Thymus (tissue), 11 donors: Measurements from ENCODE around the gene MLLT6. TPM values are rescaled to one million over a fixed set of nuclear protein-coding genes. Genes with fewer than 3 reads are reported as not detected.

Source experiments
- DNase-seq, 9 donors: peaks; one replicate each; pipeline ENCODE4 v3.0.0-alpha.2; 2013; ENCODE audit warnings: low spot score in 9 of 9, low read depth in 6 of 9, missing footprints in 1 of 9
- H3K27ac ChIP-seq, 2 donors: one replicate each; pipeline ENCODE4 v1.5.1; 2013; ENCODE audit warnings: control low read depth in 1 of 2, low read depth in 1 of 2, low read length in 1 of 2, mild to moderate bottlenecking in 1 of 2, moderate library complexity in 1 of 2
- H3K27me3 ChIP-seq, 2 donors: one replicate each; pipeline ENCODE4 v1.5.1; 2013; ENCODE audit warnings: low read length in 1 of 2; ENCODE audit not compliant: control insufficient read depth in 2 of 2, insufficient read depth in 1 of 2
- H3K36me3 ChIP-seq, 2 donors: one replicate each; pipeline ENCODE4 v1.5.1; 2013; ENCODE audit warnings: low read length in 1 of 2, mild to moderate bottlenecking in 1 of 2, moderate library complexity in 1 of 2; ENCODE audit not compliant: control insufficient read depth in 2 of 2, insufficient read depth in 2 of 2
- H3K4me1 ChIP-seq, 2 donors: one replicate each; pipeline ENCODE4 v1.5.1; 2013; ENCODE audit warnings: low read length in 2 of 2; ENCODE audit not compliant: control insufficient read depth in 2 of 2, insufficient read depth in 2 of 2
- H3K4me3 ChIP-seq, 2 donors: one replicate each; pipeline ENCODE4 v1.5.1; 2013; ENCODE audit warnings: low read length in 2 of 2, control low read depth in 1 of 2, mild to moderate bottlenecking in 1 of 2
- H3K9me3 ChIP-seq, 2 donors: one replicate each; pipeline ENCODE4 v1.5.1; 2013; ENCODE audit warnings: low read length in 1 of 2, mild to moderate bottlenecking in 1 of 2; ENCODE audit not compliant: control insufficient read depth in 2 of 2, insufficient read depth in 1 of 2
- WGBS: extraction: QIAGEN DNeasy Blood & Tissue Kit; methylation state at CpG from one replicate; pipeline ENCODE4 v1.1.7; 2013; 5-methylcytosine and 5-hydroxymethylcytosine counted together
- polyA plus RNA-seq: library from polyadenylated mRNA; stranded (reverse); fragments of 200-250 nt; gene quantifications from one replicate; pipeline ENCODE4 v1.2.3, GENCODE V29; 2013
- total RNA-seq: library from RNA; stranded (reverse); fragments of 120-200 nt; gene quantifications from one replicate; pipeline ENCODE4 v1.2.4, GENCODE V29; 2013
- donor health status: healthy.

The MLLT6 gene
- total and polyA plus RNA-seq, 2 donors: 37.3 to 124 TPM

- no peak overlapping the region for H3K4me3 ChIP-seq
- peaks cover 15 to 18% of the 10 kb centered on the region in 2 donors for H3K36me3 ChIP-seq
- DNase-seq: peak; percentile 69 to 95 (median 84)
- no peaks in the 10 kb centered on the region for H3K27me3 ChIP-seq
- peak overlapping the region; percentile 83 to 88 for H3K27ac ChIP-seq
- WGBS: 32% methylated on average over 8 of the region's 8 CpGs
- H3K4me1 ChIP-seq: peaks cover 30 to 57% of the 10 kb centered on the region in 2 donors
- H3K9me3 ChIP-seq: peaks cover 0 to 10% of the 10 kb centered on the region in 2 donors
These were observed 23.3 kb downstream of the MLLT6 start for GRCh38 chr17:38728290-38728831.

- Histone ChIP-seq H3K9me3 (peaks cover 0 to 10% of the 10 kb centered on the region in 2 donors), H3K36me3 (peaks cover 9 to 14% of the 10 kb centered on the region in 2 donors), H3K4me1 (peaks cover 30 to 62% of the 10 kb centered on the region in 2 donors), H3K4me3 (peak overlapping the region; percentile 39 to 57), H3K27ac (peak overlapping the region; percentile 40 to 90), H3K27me3 (no peaks in the 10 kb centered on the region)
- 44% methylated on average over 14 of the region's 14 CpGs for WGBS
- no peak for DNase-seq
These were observed 24.4 kb downstream of the MLLT6 start for GRCh38 chr17:38729368-38729885.

GRCh38 chr17:38729886-38730525 is 24.9 kb downstream of the MLLT6 start, which contains the start of gene CISD3:
TSS of gene CISD3 (plus strand) at chr17:38730341. CDS start at chr17:38730359, 18 bp downstream.
- peak in 5 of 9 donors; percentile 71 to 89 (median 85) for DNase-seq
- H3K4me1 ChIP-seq: peaks cover 30 to 68% of the 10 kb centered on the region in 2 donors

GRCh38 chr17:38730526-38731379 is 25.7 kb downstream of the MLLT6 start:
- 52% methylated on average over 27 of the region's 27 CpGs for WGBS
- peak overlapping the region; percentile 46 to 57 for H3K4me3 ChIP-seq
- H3K9me3 ChIP-seq: peaks cover 0 to 14% of the 10 kb centered on the region in 2 donors

More at GRCh38 chr17:38729886-38730525, 24.9 kb downstream of the MLLT6 start, which contains the start of gene CISD3:
- Histone ChIP-seq H3K36me3 (peaks cover 4 to 10% of the 10 kb centered on the region in 2 donors), H3K27ac (peak within 1 kb of the TSS; percentile 60 to 90), H3K4me3 (peak within 1 kb of the TSS; percentile 46 to 57), H3K9me3 (peaks cover 0 to 10% of the 10 kb centered on the region in 2 donors), H3K27me3 (no peaks in the 10 kb centered on the region)
- WGBS: 1% methylated on average over 92 of the region's 92 CpGs

GRCh38 chr17:38731526-38732294 is 26.6 kb downstream of the MLLT6 start:
- H3K9me3 ChIP-seq: peaks cover 0 to 14% of the 10 kb centered on the region in 2 donors
- H3K27ac ChIP-seq: no peak overlapping the region
- 88% methylated on average over 8 of the region's 8 CpGs for WGBS
- H3K36me3 ChIP-seq: no peaks in the 10 kb centered on the region
- no peak overlapping the region for H3K4me3 ChIP-seq
- peaks cover 0 to 4% of the 10 kb centered on the region in 2 donors for H3K27me3 ChIP-seq
- no peak for DNase-seq
- H3K4me1 ChIP-seq: peaks cover 30 to 66% of the 10 kb centered on the region in 2 donors

More at GRCh38 chr17:38730526-38731379, 25.7 kb downstream of the MLLT6 start:
- H3K4me1 ChIP-seq: peaks cover 30 to 68% of the 10 kb centered on the region in 2 donors
- peak in 1 of 9 donors; percentile 31 for DNase-seq
- peak overlapping the region; percentile 60 to 82 for H3K27ac ChIP-seq
- H3K27me3 ChIP-seq: peaks cover 0 to under 1% of the 10 kb centered on the region in 2 donors
- H3K36me3 ChIP-seq: peaks cover 0 to 3% of the 10 kb centered on the region in 2 donors

GRCh38 chr17:38732376-38733281 is 27.6 kb downstream of the MLLT6 start:
- Histone ChIP-seq H3K4me3 (no peak overlapping the region), H3K27me3 (peaks cover 0 to 4% of the 10 kb centered on the region in 2 donors), H3K27ac (peak overlapping the region in 1 of 2 donors; percentile 48), H3K9me3 (peaks cover 0 to 14% of the 10 kb centered on the region in 2 donors), H3K4me1 (peaks cover 25 to 58% of the 10 kb centered on the region in 2 donors), H3K36me3 (no peaks in the 10 kb centered on the region)
- 96% methylated on average over 7 of the region's 7 CpGs for WGBS
- DNase-seq: no peak

- Histone ChIP-seq H3K27ac (no peak overlapping the region), H3K4me3 (no peak overlapping the region), H3K36me3 (no peaks in the 10 kb centered on the region), H3K4me1 (peaks cover 17 to 50% of the 10 kb centered on the region in 2 donors), H3K27me3 (peaks cover 1 to 5% of the 10 kb centered on the region in 2 donors), H3K9me3 (peaks cover 0 to 10% of the 10 kb centered on the region in 2 donors)
- 97% methylated on average over 9 of the region's 9 CpGs for WGBS
- DNase-seq: no peak
These were observed 28.4 kb downstream of the MLLT6 start for GRCh38 chr17:38733282-38733981.
